Retinal pigment epithelial cell (primary cell): ENCODE results near the gene TARDBP.
A peak's percentile ranks its signal among the peaks of the same experiment; 100 is the strongest.

ENCODE experiments used
- DNase-seq: peaks from one replicate; pipeline ENCODE4 v3.0.0-alpha.2; 2010; ENCODE audit warnings: low read depth
- H3K4me3 ChIP-seq: 2 replicates; pipeline ENCODE4 v1.5.1; 2011; ENCODE audit warnings: mild to moderate bottlenecking, low read length, control low read depth, moderate library complexity
- TF ChIP-seq, protein P1 (sequence below): conservative IDR thresholded peaks from 2 replicates; pipeline ENCODE4 v1.5.1; 2011; ENCODE audit warnings: low read depth, low read length, control low read depth, inconsistent platforms

The TARDBP gene

GRCh38 chr1:11051781-11052511 is 39.5 kb downstream of the TARDBP start:
- no peak for DNase-seq
- TF ChIP-seq, protein P1, sequence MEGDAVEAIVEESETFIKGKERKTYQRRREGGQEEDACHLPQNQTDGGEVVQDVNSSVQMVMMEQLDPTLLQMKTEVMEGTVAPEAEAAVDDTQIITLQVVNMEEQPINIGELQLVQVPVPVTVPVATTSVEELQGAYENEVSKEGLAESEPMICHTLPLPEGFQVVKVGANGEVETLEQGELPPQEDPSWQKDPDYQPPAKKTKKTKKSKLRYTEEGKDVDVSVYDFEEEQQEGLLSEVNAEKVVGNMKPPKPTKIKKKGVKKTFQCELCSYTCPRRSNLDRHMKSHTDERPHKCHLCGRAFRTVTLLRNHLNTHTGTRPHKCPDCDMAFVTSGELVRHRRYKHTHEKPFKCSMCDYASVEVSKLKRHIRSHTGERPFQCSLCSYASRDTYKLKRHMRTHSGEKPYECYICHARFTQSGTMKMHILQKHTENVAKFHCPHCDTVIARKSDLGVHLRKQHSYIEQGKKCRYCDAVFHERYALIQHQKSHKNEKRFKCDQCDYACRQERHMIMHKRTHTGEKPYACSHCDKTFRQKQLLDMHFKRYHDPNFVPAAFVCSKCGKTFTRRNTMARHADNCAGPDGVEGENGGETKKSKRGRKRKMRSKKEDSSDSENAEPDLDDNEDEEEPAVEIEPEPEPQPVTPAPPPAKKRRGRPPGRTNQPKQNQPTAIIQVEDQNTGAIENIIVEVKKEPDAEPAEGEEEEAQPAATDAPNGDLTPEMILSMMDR, result no peak
- H3K4me3 ChIP-seq, result no peak overlapping the region

DNA sequence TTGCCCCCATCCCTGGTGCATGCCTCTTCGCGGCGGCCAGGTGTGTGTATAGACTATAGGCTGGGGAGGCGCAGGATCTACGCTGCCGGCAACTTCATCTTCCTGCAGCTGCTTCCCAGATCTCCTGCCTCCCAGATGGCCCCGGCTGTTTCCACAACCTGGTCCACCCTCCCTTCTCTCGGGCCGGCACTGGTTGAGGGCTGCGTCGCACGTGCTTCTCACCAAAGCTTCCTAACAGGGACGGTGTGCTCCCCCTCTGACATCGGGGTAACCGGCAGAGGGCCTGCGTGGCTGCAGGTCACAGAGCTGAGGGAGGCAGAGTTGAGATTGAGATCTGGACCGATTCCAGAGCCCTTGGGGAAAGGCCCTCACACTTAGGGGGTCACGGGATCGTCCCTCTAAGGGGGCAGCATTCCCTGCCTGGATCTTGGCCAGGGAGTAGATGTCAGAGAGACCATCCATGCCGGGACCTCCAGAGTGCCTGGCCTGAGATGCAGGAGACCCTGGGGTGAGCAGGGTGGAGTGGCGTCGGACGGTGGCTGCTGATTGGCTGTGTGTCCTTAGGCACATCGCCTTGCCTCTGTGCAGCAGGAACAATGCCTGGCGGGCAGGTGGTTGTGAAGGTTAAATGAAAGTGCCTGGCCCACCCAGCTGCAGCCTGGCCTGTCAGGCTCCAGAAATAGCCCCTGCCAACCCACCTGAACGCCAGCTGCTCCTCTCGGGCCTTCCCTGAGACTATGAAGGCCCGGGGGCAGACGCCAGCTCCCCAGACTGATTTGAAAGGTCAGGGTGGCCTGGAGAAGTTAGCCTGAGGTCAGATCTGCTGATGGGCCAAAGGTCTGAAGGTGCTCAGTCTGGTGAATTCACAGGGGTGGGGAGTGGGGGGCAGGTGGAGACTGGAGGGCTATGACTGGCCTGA is 40.6 kb downstream of the TARDBP start:
- no peak for DNase-seq
- H3K4me3 ChIP-seq, result no peak overlapping the region

GRCh38 chr1:11053758-11054137 is 41.3 kb downstream of the TARDBP start:
- TF ChIP-seq, protein P1, result no peak
- DNase-seq, result no peak
- no peak overlapping the region for H3K4me3 ChIP-seq

More for the DNA sequence above, 40.6 kb downstream of the TARDBP start:
- TF ChIP-seq, protein P1, result peak; percentile 12

DNA sequence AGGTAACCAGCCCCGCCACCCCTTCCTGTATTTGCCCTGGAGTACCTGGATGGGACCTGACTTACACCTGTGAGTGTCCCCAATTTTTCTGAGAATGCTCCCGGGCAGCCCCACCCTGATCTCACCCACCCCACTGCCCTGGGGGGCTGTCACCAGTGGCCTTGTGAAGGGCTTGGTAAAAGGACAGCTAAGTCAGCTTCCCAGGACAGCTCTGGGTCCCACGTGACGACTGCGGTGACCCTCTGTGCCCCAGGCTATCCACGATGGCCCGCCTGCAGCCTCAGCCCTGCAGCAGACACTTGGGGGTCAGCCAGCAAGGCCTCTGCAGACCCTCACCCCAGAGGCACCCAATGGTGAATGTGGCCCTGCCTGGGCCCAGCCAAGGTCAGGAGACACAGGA is 41.7 kb downstream of the TARDBP start:
- H3K4me3 ChIP-seq, result no peak overlapping the region
- no peak for DNase-seq
- TF ChIP-seq, protein P1, result no peak

DNA sequence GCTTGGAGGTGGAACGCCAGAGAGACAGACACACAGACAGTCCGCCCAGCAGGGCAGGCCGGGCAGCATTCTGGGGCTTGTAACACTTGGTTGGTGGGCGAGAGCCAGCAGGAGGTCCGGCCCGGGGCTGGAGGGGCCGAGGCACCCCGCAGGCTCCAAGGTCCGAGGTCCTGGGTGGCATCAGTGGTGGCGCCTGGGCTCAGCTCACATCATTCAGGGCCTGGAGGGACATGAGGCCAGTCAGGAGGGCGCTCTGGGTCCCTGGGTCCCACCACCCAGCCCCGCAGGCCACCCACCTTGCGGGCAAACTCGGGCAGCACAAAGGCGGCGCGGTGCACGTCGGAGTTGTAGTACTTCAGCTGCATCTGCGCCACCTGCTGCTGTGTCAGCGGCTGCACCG is 42.2 kb downstream of the TARDBP start:
- H3K4me3 ChIP-seq, result no peak overlapping the region
- DNase-seq, result no peak
- TF ChIP-seq, protein P1, result no peak

DNA sequence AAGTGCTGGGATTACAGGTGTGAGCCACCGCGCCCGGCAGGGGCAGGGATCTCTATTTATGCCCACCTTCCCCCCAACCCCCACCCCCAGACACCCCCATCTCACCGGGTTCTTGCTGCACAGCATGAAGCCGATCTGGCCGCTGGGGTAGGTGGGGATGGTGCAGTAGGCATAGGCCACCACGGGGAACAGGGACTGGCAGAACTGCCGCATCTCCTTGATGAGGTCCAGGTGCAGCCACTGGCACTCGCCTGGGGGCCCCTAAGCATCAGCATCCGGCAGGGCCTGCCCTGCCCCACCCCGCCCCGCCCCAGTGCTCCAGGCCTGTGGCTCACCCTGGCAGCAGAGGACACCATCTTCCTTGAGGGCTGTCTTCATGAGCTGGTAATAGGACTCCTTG is 43.2 kb downstream of the TARDBP start:
- DNase-seq, result no peak
- no peak overlapping the region for H3K4me3 ChIP-seq
- TF ChIP-seq, protein P1, result no peak
